Hepatocyte (in vitro differentiated cells): Measurements from ENCODE around the gene ECHDC3. TPM values are rescaled to one million over a fixed set of nuclear protein-coding genes. Genes with fewer than 3 reads are reported as not detected.

ENCODE experiments used
- DNase-seq: peaks from one replicate; pipeline ENCODE4 v3.0.0-alpha.2; 2016; ENCODE audit warnings: low spot score
- H2AFZ ChIP-seq: fragments of 200-600 bp; sonication (generic); 2 replicates; pipeline ENCODE4 v1.6.0; 2016; ENCODE audit warnings: antibody characterized with exemption, mild to moderate bottlenecking
- H3K27ac ChIP-seq: fragments of 200-600 bp; sonication (generic); 2 replicates; pipeline ENCODE4 v1.5.1; 2016; ENCODE audit warnings: mild to moderate bottlenecking
- H3K27me3 ChIP-seq: fragments of 200-600 bp; sonication (generic); 2 replicates; pipeline ENCODE4 v1.6.1; 2016
- H3K36me3 ChIP-seq: fragments of 200-600 bp; sonication (generic); replicated peaks from 2 replicates; pipeline ENCODE4 v1.5.1; 2016; ENCODE audit warnings: low read depth; ENCODE audit not compliant: insufficient read depth
- H3K4me1 ChIP-seq: fragments of 200-600 bp; sonication (generic); 2 replicates; pipeline ENCODE4 v1.5.1; 2016; ENCODE audit warnings: mild to moderate bottlenecking, moderate library complexity; ENCODE audit not compliant: insufficient read depth
- H3K4me2 ChIP-seq: fragments of 200-600 bp; sonication (generic); 2 replicates; pipeline ENCODE4 v1.6.0; 2016
- H3K4me3 ChIP-seq: fragments of 200-600 bp; sonication (generic); 2 replicates; pipeline ENCODE4 v1.5.1; 2016; ENCODE audit warnings: mild to moderate bottlenecking
- H3K79me2 ChIP-seq: fragments of 200-600 bp; sonication (generic); 2 replicates; pipeline ENCODE4 v1.6.0; 2017; ENCODE audit warnings: mild to moderate bottlenecking
- H3K9me2 ChIP-seq: fragments of 200-600 bp; sonication (generic); replicated peaks from 2 replicates; pipeline ENCODE4 v1.6.0; 2017; ENCODE audit warnings: mild to moderate bottlenecking; ENCODE audit not compliant: insufficient read depth
- H3K9me3 ChIP-seq: fragments of 200-600 bp; sonication (generic); 2 replicates; pipeline ENCODE4 v1.5.1; 2016; ENCODE audit warnings: low read depth, mild to moderate bottlenecking
- H4K20me1 ChIP-seq: fragments of 200-600 bp; sonication (generic); 2 replicates; pipeline ENCODE4 v1.6.0; 2016; ENCODE audit warnings: mild to moderate bottlenecking; ENCODE audit not compliant: insufficient read depth, poor library complexity, severe bottlenecking
- EZH2 ChIP-seq: fragments of 200-600 bp; sonication (generic); IDR thresholded peaks from 2 replicates; pipeline ENCODE4 v1.6.1; 2016; ENCODE audit warnings: antibody characterized with exemption, mild to moderate bottlenecking, borderline replicate concordance
- EZH2phosphoT487 ChIP-seq: fragments of 200-600 bp; sonication (generic); IDR thresholded peaks from one replicate; pipeline ENCODE4 v1.6.1; 2018; ENCODE audit warnings: antibody characterized with exemption, mild to moderate bottlenecking, low read depth, moderate library complexity; ENCODE audit not compliant: unreplicated experiment, severe bottlenecking
- WGBS: methylation state at CpG from one replicate; pipeline ENCODE4 v1.1.6; 2016; ENCODE audit warnings: low lambda C conversion rate; ENCODE audit errors: missing lambda C conversion rate; 5-methylcytosine and 5-hydroxymethylcytosine counted together
- polyA plus RNA-seq: library from polyadenylated mRNA; unstranded; fragments of >200 nt; fragmentation: Nextera tagmentation; extraction: Ambion mirVana; gene quantifications from 2 replicates; pipeline ENCODE4 v1.2.1, GENCODE V29; 2016
- total RNA-seq: library from RNA; depleted of rRNA; stranded (reverse); fragments of >200 nt; gene quantifications from 2 replicates; pipeline ENCODE4 v1.2.3, GENCODE V29; 2014
- TF ChIP-seq, protein P1 (sequence below): fragments of 200-600 bp; sonication (generic); IDR thresholded peaks from 2 replicates; pipeline ENCODE4 v1.5.1; 2016; ENCODE audit warnings: antibody characterized with exemption, mild to moderate bottlenecking; ENCODE audit not compliant: poor library complexity

Gene ECHDC3
- total and polyA plus RNA-seq, 2 experiments from 2014 or later = 13.2 to 14.8 TPM

DNA sequence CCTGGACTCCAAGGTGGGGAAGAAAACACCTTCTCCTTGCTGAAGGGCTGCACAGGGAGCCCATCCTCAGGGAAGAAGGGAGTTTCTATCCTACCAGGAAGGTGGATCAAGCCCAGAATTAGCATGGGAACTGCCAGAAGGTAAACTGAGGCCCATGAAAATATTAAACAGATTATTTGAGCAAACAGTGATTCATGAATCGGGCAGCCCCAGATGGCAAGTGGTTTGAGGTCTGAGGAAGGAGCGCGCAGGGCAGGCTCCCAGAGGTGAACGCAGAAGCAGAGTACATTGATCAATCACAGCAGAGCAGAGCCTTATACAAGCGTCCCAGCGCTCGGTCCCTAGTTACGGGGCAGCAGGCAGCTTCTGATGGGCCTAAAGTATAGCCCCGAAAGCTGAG lies 45.2 kb downstream of the ECHDC3 start:
- no peak for TF ChIP-seq EZH2
- TF ChIP-seq, protein P1, sequence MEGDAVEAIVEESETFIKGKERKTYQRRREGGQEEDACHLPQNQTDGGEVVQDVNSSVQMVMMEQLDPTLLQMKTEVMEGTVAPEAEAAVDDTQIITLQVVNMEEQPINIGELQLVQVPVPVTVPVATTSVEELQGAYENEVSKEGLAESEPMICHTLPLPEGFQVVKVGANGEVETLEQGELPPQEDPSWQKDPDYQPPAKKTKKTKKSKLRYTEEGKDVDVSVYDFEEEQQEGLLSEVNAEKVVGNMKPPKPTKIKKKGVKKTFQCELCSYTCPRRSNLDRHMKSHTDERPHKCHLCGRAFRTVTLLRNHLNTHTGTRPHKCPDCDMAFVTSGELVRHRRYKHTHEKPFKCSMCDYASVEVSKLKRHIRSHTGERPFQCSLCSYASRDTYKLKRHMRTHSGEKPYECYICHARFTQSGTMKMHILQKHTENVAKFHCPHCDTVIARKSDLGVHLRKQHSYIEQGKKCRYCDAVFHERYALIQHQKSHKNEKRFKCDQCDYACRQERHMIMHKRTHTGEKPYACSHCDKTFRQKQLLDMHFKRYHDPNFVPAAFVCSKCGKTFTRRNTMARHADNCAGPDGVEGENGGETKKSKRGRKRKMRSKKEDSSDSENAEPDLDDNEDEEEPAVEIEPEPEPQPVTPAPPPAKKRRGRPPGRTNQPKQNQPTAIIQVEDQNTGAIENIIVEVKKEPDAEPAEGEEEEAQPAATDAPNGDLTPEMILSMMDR = no peak
- no peaks in the 10 kb centered on the region for H3K27me3 ChIP-seq
- H3K27ac ChIP-seq = no peak overlapping the region
- H3K4me1 ChIP-seq = no peaks in the 10 kb centered on the region
- H3K9me2 ChIP-seq = no peaks in the 10 kb centered on the region
- no peak overlapping the region for H3K4me3 ChIP-seq
- 93% methylated on average over 9 of the region's 9 CpGs for WGBS
- no peak for DNase-seq
- no peak overlapping the region for H2AFZ ChIP-seq
- H3K9me3 ChIP-seq = no peaks in the 10 kb centered on the region
- no peaks in the 10 kb centered on the region for H4K20me1 ChIP-seq
- no peaks in the 10 kb centered on the region for H3K79me2 ChIP-seq
- H3K36me3 ChIP-seq = no peaks in the 10 kb centered on the region
- H3K4me2 ChIP-seq = no peak overlapping the region

DNA sequence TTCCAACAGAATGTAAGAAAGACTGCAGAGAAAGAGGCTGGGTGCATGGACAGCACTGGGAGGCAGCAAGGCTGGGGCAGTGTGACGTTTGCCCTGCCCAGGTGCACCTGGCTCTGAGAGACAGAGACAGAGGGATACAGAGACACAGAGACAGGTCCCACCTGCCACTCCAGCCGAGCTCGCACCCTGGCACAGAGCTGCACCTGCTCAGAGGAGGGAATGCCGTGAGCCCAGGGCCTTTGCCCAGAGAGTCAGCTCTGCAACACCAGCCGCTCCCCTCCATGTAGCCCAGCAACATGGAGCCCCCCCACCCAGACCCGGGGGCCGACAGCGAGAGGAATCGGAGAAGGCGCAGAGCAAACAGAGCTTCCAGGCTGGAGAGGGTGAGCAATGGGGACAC lies 45.7 kb downstream of the ECHDC3 start:
- Histone ChIP-seq H3K4me3 (no peak overlapping the region), H3K4me1 (no peaks in the 10 kb centered on the region), H3K36me3 (no peaks in the 10 kb centered on the region), H2AFZ (no peak overlapping the region), H3K4me2 (no peak overlapping the region), H3K27me3 (no peaks in the 10 kb centered on the region), H4K20me1 (no peaks in the 10 kb centered on the region), H3K27ac (no peak overlapping the region), H3K9me3 (no peaks in the 10 kb centered on the region), H3K9me2 (no peaks in the 10 kb centered on the region), H3K79me2 (no peaks in the 10 kb centered on the region)
- no peak for TF ChIP-seq EZH2
- TF ChIP-seq, protein P1 = no peak
- no peak for TF ChIP-seq EZH2phosphoT487
- 87% methylated on average over 8 of the region's 10 CpGs for WGBS
- no peak for DNase-seq

DNA sequence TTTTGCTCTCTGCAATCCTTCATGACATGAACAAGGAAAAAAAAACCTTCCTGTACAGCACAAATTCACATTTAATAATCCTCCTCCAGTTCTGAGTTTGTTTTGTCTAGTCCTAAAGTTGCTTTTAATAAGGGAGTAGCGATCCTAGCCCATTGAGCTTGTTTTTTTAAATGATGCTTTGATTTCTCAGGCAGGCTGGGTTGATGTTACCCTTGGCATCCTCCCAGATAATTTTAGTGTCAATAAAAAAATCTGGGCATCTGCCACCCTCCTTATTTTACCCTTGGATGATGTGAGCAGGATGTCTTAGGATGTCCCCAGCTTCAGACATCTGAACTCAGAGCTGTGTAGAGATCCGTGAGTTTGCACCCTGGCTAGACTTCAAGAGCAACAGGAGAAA lies 47.1 kb downstream of the ECHDC3 start:
- 77% methylated on average over 2 of the region's 2 CpGs for WGBS
- Histone ChIP-seq H3K4me2 (no peak overlapping the region), H3K79me2 (no peaks in the 10 kb centered on the region), H4K20me1 (no peaks in the 10 kb centered on the region), H3K9me3 (no peaks in the 10 kb centered on the region), H3K4me1 (peaks cover 5% of the 10 kb centered on the region), H2AFZ (no peak overlapping the region), H3K4me3 (no peak overlapping the region), H3K9me2 (no peaks in the 10 kb centered on the region), H3K27me3 (no peaks in the 10 kb centered on the region), H3K27ac (no peak overlapping the region), H3K36me3 (no peaks in the 10 kb centered on the region)
- no peak for DNase-seq
- no peak for TF ChIP-seq EZH2

DNA sequence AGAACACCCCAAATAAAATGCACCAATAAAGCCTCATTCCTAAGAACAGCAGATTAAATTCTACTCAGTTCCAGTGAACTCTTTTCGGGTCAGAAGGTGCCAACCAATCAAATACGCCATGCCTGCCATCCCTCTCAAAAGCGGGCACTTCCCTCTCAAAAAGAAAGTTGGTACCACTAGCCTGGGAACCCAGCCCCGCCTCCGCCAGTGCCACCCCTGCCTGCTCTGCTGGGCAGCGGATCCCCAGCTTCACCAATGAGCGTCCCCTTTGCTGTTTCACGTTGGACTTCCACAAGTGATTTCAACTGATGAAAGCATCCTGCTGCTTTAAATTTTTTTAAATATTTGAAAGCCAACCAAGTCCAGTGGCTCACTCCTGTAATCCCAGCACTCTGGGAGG lies 47.8 kb downstream of the ECHDC3 start:
- Histone ChIP-seq H3K9me3 (no peaks in the 10 kb centered on the region), H4K20me1 (no peaks in the 10 kb centered on the region), H3K36me3 (no peaks in the 10 kb centered on the region), H3K79me2 (no peaks in the 10 kb centered on the region), H3K4me1 (peaks cover 10% of the 10 kb centered on the region), H2AFZ (no peak overlapping the region), H3K27ac (no peak overlapping the region), H3K27me3 (no peaks in the 10 kb centered on the region), H3K9me2 (no peaks in the 10 kb centered on the region), H3K4me3 (no peak overlapping the region), H3K4me2 (no peak overlapping the region)
- WGBS = 92% methylated on average over 8 of the region's 8 CpGs
- no peak for DNase-seq
- no peak for TF ChIP-seq EZH2
- no peak for TF ChIP-seq EZH2phosphoT487
- TF ChIP-seq, protein P1 = no peak
